ENCODE data around the gene ABHD2. TPM values are rescaled to one million over a fixed set of nuclear protein-coding genes. Genes with fewer than 3 reads are reported as not detected.

The ABHD2 gene
- total RNA-seq, 2 experiments from 2014 or later, result 36.0 to 39.2 TPM

GRCh38 chr15:89221543-89221942, 133.3 kb downstream of the ABHD2 start, which contains the start of gene RLBP1:
Gene RLBP1, minus strand, starts transcription at chr15:89221579. Its CDS starts 2,604 bp downstream, at chr15:89218975.
- Mint-ChIP-seq H3K27ac (no peak within 1 kb of the TSS), H3K4me1 (ENCODE audit: low read depth) (no peaks in the 10 kb centered on the region), H3K9me3 (no peaks in the 10 kb centered on the region), H3K36me3 (ENCODE audit: low read depth) (no peaks in the 10 kb centered on the region), H3K4me3 (no peak within 1 kb of the TSS), H3K27me3 (no peaks in the 10 kb centered on the region)
- ChIA-PET CTCF (no interaction called here), POLR2A (no interaction called here)
- H3K36me3 ChIP-seq (ENCODE audit: insufficient read depth, low read length), result no peaks in the 10 kb centered on the region
- H3K9me3 ChIP-seq (ENCODE audit: control insufficient read depth in 1 of 2, insufficient read depth in 1 of 2, low read length in 2 of 2), result no peaks in the 10 kb centered on the region
- intact Hi-C loops (cut with DNase I, micrococcal nuclease), result no loop called here
- H3K4me3 ChIP-seq (ENCODE audit: low read length), result no peak within 1 kb of the TSS
- TF ChIP-seq CTCF (IDR thresholded peaks at IDR 0.05), result no peak
- DNase-seq, result no peak
- H3K27me3 ChIP-seq (ENCODE audit: control insufficient read depth in 1 of 2, insufficient read depth in 2 of 2, low read length in 2 of 2), result no peaks in the 10 kb centered on the region
- no peaks in the 10 kb centered on the region for H3K4me1 ChIP-seq (ENCODE audit: insufficient read depth, low read length)
- no peak for ATAC-seq (ENCODE audit: poor library complexity)
- H3K27ac ChIP-seq (ENCODE audit: low read depth in 1 of 2, low read length in 2 of 2), result no peak within 1 kb of the TSS

- intact Hi-C loops (cut with DNase I, micrococcal nuclease), result no loop called here
- DNase-seq (no peak), ATAC-seq (ENCODE audit: poor library complexity) (no peak)
- H3K4me1 ChIP-seq (ENCODE audit: insufficient read depth, low read length), result no peaks in the 10 kb centered on the region
- Mint-ChIP-seq H3K4me3 (no peak overlapping the region), H3K4me1 (ENCODE audit: low read depth) (no peaks in the 10 kb centered on the region), H3K27ac (no peak overlapping the region), H3K27me3 (peaks cover 15% of the 10 kb centered on the region), H3K9me3 (no peaks in the 10 kb centered on the region), H3K36me3 (ENCODE audit: low read depth) (no peaks in the 10 kb centered on the region)
- TF ChIP-seq CTCF (IDR thresholded peaks at IDR 0.05), result no peak
- no peaks in the 10 kb centered on the region for H3K36me3 ChIP-seq (ENCODE audit: insufficient read depth, low read length)
- H3K27me3 ChIP-seq (ENCODE audit: control insufficient read depth in 1 of 2, insufficient read depth in 2 of 2, low read length in 2 of 2), result no peaks in the 10 kb centered on the region
- no peak overlapping the region for H3K4me3 ChIP-seq (ENCODE audit: low read length)
- H3K27ac ChIP-seq (ENCODE audit: low read depth in 1 of 2, low read length in 2 of 2), result no peak overlapping the region
- POLR2A ChIA-PET, result no interaction called here
- CTCF ChIA-PET, result interaction anchor here (1.7 kb wide), 1 partner anchor 19 kb away, joined by 5 read pairs; no protein-coding TSS in a partner anchor
- H3K9me3 ChIP-seq (ENCODE audit: control insufficient read depth in 1 of 2, insufficient read depth in 1 of 2, low read length in 2 of 2), result no peaks in the 10 kb centered on the region
Observed at GRCh38 chr15:89225588-89225987, 137.3 kb downstream of the ABHD2 start.

GRCh38 chr15:89226359-89227221, 138.3 kb downstream of the ABHD2 start:
- no peaks in the 10 kb centered on the region for H3K4me1 ChIP-seq (ENCODE audit: insufficient read depth, low read length)
- no peaks in the 10 kb centered on the region for H3K36me3 Mint-ChIP-seq (ENCODE audit: low read depth)
- no peak overlapping the region for H3K4me3 Mint-ChIP-seq
- CTCF ChIA-PET, result interaction anchor here (1.7 kb wide), 1 partner anchor 20 kb away, joined by 5 read pairs; no protein-coding TSS in a partner anchor
- H3K36me3 ChIP-seq (ENCODE audit: insufficient read depth, low read length), result no peaks in the 10 kb centered on the region
- POLR2A ChIA-PET, result no interaction called here
- no peak overlapping the region for H3K27ac Mint-ChIP-seq
- no peaks in the 10 kb centered on the region for H3K27me3 ChIP-seq (ENCODE audit: control insufficient read depth in 1 of 2, insufficient read depth in 2 of 2, low read length in 2 of 2)
- intact Hi-C loops (cut with DNase I, micrococcal nuclease), result no loop called here
- no peaks in the 10 kb centered on the region for H3K4me1 Mint-ChIP-seq (ENCODE audit: low read depth)
- no peak for ATAC-seq (ENCODE audit: poor library complexity)
- no peak overlapping the region for H3K27ac ChIP-seq (ENCODE audit: low read depth in 1 of 2, low read length in 2 of 2)
- H3K27me3 Mint-ChIP-seq, result peaks cover 15% of the 10 kb centered on the region
- H3K9me3 ChIP-seq (ENCODE audit: control insufficient read depth in 1 of 2, insufficient read depth in 1 of 2, low read length in 2 of 2), result no peaks in the 10 kb centered on the region
- H3K9me3 Mint-ChIP-seq, result no peaks in the 10 kb centered on the region
- no peak for TF ChIP-seq CTCF (IDR thresholded peaks at IDR 0.05)
- DNase-seq, result no peak
- H3K4me3 ChIP-seq (ENCODE audit: low read length), result no peak overlapping the region

Data from CD4-positive, alpha-beta T cell (primary cell).